GM19193 (cell line): Measurements from ENCODE around the gene FILIP1.

Experiments
- POLR2A ChIP-seq: IDR thresholded peaks from 4 replicates; pipeline ENCODE4 v1.6.1; 2011; ENCODE audit not compliant: insufficient read depth, insufficient read length; ENCODE audit errors: extremely low read depth

FILIP1 gene

GRCh38 chr6:75250552-75250951 is 243.0 kb downstream of the FILIP1 start:
- no peak for TF ChIP-seq POLR2A

- TF ChIP-seq POLR2A, result no peak
These were observed 243.8 kb downstream of the FILIP1 start for GRCh38 chr6:75249837-75250236.

- no peak for TF ChIP-seq POLR2A
These were observed 247.2 kb downstream of the FILIP1 start for GRCh38 chr6:75246386-75246785.

- no peak for TF ChIP-seq POLR2A
These were observed 249.5 kb downstream of the FILIP1 start for GRCh38 chr6:75244063-75244584.

- TF ChIP-seq POLR2A, result peak; percentile 96
These were observed 250.1 kb downstream of the FILIP1 start, which contains the start of gene COX7A2 for GRCh38 chr6:75243333-75244062. Gene COX7A2 (minus strand): TSS chr6:75243801. CDS start chr6:75243734, 67 bp downstream.
